GM12864 (cell line): ENCODE data around the gene ZDHHC14.

Experiments
- DNase-seq: peaks from one replicate; pipeline ENCODE4 v3.0.0-alpha.2; 2011; ENCODE audit warnings: low read depth
- H3K4me3 ChIP-seq: 2 replicates; pipeline ENCODE4 v1.5.1; 2011; ENCODE audit warnings: mild to moderate bottlenecking, low read depth, low read length, control low read depth
- CTCF ChIP-seq: IDR thresholded peaks from 2 replicates; pipeline ENCODE4 v1.5.1; 2011; ENCODE audit warnings: low read depth, mild to moderate bottlenecking, moderate library complexity, low read length, control low read depth, inconsistent platforms; ENCODE audit errors: missing control alignments

ZDHHC14 gene

GRCh38 chr6:157524735-157525134 lies 143.7 kb downstream of the ZDHHC14 start:
- no peak for TF ChIP-seq CTCF
- DNase-seq, result no peak
- H3K4me3 ChIP-seq, result no peak overlapping the region

- no peak for TF ChIP-seq CTCF
- DNase-seq, result no peak
- H3K4me3 ChIP-seq, result no peak overlapping the region
Observed at GRCh38 chr6:157525292-157525889, 144.4 kb downstream of the ZDHHC14 start.

- H3K4me3 ChIP-seq, result no peak overlapping the region
- DNase-seq, result no peak
- TF ChIP-seq CTCF, result no peak
Observed at GRCh38 chr6:157525918-157526425, 145.0 kb downstream of the ZDHHC14 start.

- TF ChIP-seq CTCF, result no peak
- peak; percentile 22 for DNase-seq
- no peak overlapping the region for H3K4me3 ChIP-seq
Observed at GRCh38 chr6:157527471-157527907, 146.5 kb downstream of the ZDHHC14 start.

GRCh38 chr6:157528931-157529653 lies 148.1 kb downstream of the ZDHHC14 start:
- H3K4me3 ChIP-seq, result no peak overlapping the region
- DNase-seq, result no peak
- TF ChIP-seq CTCF, result no peak

DNA sequence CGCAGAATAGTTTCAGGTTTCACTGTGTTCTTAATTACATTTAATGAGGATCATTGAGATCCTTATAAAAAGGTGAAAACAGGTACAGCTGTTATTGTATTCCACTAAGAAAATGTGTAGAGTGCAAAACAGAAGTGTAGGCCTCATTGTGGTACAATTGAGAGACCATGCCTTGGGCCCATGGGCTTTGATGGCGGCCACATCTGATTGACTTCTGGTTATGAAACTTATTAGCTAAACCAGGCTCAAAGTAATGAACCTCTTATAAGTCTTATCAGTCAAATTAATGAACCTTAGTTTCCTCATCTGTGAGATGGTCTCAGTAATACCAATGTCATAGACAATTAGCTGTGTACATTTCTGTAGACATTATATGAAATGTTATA lies 148.7 kb downstream of the ZDHHC14 start:
- H3K4me3 ChIP-seq, result no peak overlapping the region
- TF ChIP-seq CTCF, result no peak
- DNase-seq, result no peak
